Activated CD4-positive, alpha-beta T cell treated with anti-CD3 and anti-CD28 coated beads, Interleukin-2, amount 50 U/mL, for 16 hours (primary cell): Measurements from ENCODE around the gene PTBP1.

Experiments used
- DNase-seq: peaks from one replicate; pipeline ENCODE4 v3.0.0-alpha.2; 2020

Gene PTBP1

GRCh38 chr19:858868-859843, 61.9 kb downstream of the PTBP1 start, which contains the start of gene CFD:
TSS of gene CFD (plus strand) at chr19:859664. CDS start at chr19:859690, 26 bp downstream.
- no peak for DNase-seq

DNA sequence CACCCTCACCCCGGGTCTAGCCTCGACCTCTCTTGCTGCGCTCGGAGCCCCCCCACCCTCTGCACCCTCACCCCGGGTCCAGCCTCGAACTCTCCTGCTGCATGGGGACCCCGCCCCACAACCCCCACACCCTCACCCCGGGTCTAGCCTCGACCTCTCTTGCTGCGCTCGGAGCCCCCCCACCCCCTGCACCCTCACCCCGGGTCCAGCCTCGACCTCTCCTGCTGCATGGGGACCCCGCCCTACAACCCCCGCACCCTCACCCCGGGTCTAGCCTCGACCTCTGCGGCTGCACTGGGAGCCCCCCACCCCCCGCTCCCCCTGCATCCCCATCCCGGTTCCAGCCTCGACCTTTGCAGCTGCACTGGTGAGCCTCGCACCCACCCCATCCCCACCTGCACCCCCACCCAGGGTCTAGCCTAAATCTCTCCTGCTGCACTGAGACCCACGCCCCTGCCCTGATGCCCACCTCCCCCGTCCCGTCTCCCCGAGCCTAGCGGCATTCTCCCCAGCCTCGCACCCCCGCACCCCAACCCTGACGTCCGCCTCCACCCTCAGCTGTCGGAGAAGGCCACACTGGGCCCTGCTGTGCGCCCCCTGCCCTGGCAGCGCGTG, 64.0 kb downstream of the PTBP1 start:
- no peak for DNase-seq
